Dermis blood vessel endothelial cell (primary cell): ENCODE data around the gene ADAM11. TPM values are rescaled to one million over a fixed set of nuclear protein-coding genes. Genes with fewer than 3 reads are reported as not detected.
A peak's percentile ranks its signal among the peaks of the same experiment; 100 is the strongest.
"Not testable (repeated sequence)": the region's sequence is repeated elsewhere in the genome, so short reads cannot be mapped to it uniquely, and the experiment has no call there.

ENCODE experiments used
- DNase-seq: peaks from one replicate; pipeline ENCODE4 v3.0.0; 2010
- total RNA-seq: library from RNA; depleted of rRNA; stranded (reverse); fragments of >200 nt; gene quantifications from 2 replicates; pipeline ENCODE4 v1.2.3, GENCODE V29; 2014

ADAM11 gene
- under 0.01 and 0.09 TPM in 2 replicates for total RNA-seq

GRCh38 chr17:44758414-44759085 is at the start of gene ADAM11:
Gene ADAM11 (plus strand): TSS chr17:44758988. CDS start chr17:44759200, 212 bp downstream.
- peak; percentile 13 for DNase-seq

GRCh38 chr17:44719444-44719843 is 39.3 kb upstream of the ADAM11 start:
- DNase-seq: no peak

DNA sequence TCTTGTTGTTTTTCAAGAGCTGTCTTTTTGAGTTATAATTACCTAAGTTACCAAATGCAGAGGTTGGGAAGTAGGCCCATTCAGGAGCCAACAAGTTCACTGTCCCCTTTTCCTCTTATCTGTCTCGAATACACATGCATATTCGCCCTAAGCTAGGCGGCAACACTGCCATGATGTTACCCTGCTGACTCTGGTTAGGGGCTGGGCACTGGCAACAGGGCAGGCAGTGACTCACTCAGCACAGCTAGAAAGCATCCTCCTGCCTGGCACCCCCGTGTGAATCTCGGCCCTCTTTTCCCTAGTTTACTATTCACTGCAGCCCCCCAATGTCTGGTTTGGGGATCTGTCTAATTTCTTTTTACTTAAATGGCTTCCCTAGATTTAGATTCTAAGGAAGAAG is 36.5 kb upstream of the ADAM11 start:
- DNase-seq: no peak

DNA sequence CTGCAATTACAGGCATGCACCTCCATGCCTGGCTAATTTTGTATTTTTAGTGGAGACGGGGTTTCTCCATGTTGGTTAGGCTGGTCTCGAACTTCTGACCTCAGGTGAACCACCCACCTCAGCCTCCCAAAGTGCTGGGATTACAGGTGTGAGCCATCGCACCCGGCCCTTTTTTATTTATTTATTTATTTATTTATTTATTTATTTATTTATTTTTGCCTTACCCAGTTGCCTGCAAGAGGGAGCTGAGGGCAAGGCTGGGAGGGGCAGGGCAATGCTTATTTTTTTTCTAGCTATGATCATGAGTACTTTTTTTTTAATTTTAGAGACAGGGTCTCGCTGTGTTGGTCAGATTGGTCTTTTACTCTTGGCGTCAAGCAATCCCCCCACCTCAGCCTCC is 32.7 kb upstream of the ADAM11 start:
- not testable (repeated sequence) for DNase-seq

- DNase-seq: peak; percentile 36
These were observed 25.0 kb upstream of the ADAM11 start for GRCh38 chr17:44733753-44734152.

DNA sequence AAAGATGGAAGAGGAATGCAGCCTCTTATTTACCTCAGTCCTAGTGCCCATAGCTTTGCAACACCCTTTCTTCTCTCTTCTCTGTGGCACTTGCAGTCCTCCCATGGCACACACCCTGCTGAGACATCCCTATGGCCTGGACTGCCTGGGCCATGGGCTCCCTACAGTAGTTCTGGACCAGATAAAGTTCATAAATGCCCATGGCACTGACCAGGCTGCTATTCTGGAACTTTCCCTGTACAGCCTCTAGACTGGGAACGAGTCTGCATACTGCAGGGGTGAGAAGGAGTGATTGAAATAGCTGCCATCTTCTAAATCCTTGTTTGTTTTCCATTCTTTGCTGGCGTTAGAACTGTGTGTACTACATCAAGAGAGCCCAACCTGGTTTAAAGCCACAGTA is 24.5 kb upstream of the ADAM11 start:
- DNase-seq: no peak

- no peak for DNase-seq
These were observed 22.1 kb upstream of the ADAM11 start for GRCh38 chr17:44736551-44737240.

DNA sequence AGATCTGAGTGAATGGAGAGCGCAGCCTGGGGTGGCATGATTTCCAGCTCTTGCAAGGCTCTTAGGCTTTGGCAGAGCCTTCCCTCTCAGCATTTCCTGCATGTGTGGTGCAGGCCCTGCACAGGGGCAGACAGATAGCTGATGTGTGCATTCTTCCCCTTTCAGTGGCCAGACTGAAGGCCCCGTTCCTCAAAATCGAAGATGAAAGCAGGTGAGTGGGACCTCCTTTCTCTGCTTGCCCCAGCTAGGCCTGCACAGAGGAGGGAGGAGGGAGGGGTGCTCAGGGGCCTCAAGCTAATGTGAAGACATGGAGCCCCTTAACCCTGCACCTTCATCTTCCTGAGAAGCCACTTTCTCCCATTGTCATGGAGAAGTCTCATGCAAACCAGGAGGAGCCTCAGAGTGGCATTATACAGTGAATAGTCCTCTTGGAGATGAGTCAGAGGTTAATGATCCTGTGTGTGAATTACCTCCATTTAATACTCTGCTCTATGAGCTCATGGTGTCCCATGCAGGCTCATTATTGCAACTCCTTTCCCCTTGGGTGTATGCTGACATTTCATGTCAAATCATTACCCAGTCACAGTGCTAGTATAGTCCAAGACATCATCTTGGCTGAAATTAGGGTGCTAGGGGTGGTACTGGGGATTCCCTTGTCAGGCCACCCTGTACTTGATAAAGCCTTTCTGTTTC is 20.4 kb upstream of the ADAM11 start:
- peak; percentile 15 for DNase-seq

- no peak for DNase-seq
These were observed 17.5 kb upstream of the ADAM11 start for GRCh38 chr17:44741316-44741715.

DNA sequence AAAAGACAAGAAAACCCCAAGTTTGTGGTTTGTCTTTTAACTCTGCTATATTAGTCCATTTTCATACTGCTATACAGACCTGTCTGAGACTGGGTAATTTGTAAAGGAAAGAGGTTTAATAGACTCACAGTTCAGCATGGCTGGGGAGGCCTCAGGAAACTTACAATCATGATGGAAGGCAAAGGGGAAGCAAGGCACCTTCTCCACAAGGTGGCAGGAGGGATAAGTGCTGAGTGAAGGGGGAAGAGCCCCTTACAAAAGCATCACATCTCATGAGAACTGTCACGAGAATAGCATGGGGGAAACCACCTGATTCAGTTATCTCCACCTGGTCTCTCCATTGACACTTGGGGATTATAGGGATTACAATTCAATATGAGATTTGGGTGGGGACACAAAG is 13.5 kb upstream of the ADAM11 start:
- no peak for DNase-seq

- DNase-seq: not testable (repeated sequence)
These were observed 13.1 kb upstream of the ADAM11 start for GRCh38 chr17:44745738-44746137.

DNA sequence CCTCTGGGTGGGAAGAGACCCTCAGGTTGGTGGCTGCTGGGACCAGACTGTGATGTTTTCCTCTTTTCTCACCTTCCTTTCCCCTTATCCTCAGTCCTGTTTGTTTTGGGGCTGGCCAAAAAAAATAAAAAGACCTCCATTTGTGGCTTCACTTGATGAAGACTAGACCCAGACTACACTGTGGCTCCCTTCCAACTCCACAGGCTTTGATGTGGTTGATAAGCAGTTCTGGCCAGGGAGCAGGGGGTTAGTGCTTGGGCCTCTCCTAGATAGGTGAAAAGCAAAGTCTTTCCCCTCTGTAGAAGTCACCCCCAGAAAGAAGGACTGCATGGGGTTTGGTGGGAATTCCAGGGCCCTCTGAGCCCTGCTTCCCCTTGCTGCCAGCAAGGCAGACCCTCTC is 11.2 kb upstream of the ADAM11 start:
- no peak for DNase-seq

DNA sequence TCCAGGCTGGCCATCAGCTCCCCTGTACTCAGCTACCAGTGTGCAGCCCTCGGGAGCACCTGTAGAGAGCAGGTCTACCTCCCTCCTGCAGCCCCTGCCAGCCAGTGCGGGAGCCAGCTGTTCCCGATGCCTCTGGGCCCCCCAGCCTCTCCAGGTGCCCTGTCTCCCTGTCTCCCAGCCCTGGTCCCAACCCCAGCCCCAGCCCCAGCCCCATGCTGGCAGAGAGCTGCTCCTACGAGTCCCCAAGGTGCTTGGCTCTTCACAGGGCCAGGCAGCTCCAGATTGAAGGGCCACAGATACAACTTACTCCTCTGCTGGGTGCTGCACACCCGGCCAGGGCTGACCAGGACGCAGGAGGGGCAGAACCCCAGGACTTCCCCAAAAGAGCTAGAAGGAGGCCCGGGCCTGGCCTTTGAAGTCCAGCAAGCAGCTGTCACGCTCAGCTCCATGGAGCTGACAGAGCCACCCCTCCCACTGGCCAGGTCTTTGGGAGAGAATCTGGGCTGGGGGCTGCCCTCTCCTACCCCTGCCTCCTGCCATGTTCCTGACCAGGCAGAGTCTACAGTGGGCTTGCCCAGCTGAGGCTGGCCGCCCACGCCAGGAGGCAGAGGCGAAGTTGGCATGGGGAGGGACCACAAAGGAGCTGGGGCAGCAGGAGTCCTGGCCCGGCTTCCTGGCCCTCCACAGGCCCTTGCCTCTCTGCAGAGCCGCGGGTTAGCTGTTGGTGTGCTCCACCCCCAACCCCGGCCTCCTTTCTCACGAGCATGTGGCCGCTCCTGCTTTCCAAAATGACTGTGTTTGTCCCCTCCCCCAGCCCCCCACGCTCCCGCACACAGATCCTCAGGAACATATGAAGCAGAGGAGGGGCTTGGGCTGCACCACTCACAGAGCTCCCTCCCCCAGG is 9.5 kb upstream of the ADAM11 start:
- no peak for DNase-seq

- DNase-seq: no peak
These were observed 8.8 kb upstream of the ADAM11 start for GRCh38 chr17:44749980-44750318.

- no peak for DNase-seq
These were observed 7.5 kb upstream of the ADAM11 start for GRCh38 chr17:44751331-44751730.

GRCh38 chr17:44751806-44752205 is 7.0 kb upstream of the ADAM11 start:
- no peak for DNase-seq

DNA sequence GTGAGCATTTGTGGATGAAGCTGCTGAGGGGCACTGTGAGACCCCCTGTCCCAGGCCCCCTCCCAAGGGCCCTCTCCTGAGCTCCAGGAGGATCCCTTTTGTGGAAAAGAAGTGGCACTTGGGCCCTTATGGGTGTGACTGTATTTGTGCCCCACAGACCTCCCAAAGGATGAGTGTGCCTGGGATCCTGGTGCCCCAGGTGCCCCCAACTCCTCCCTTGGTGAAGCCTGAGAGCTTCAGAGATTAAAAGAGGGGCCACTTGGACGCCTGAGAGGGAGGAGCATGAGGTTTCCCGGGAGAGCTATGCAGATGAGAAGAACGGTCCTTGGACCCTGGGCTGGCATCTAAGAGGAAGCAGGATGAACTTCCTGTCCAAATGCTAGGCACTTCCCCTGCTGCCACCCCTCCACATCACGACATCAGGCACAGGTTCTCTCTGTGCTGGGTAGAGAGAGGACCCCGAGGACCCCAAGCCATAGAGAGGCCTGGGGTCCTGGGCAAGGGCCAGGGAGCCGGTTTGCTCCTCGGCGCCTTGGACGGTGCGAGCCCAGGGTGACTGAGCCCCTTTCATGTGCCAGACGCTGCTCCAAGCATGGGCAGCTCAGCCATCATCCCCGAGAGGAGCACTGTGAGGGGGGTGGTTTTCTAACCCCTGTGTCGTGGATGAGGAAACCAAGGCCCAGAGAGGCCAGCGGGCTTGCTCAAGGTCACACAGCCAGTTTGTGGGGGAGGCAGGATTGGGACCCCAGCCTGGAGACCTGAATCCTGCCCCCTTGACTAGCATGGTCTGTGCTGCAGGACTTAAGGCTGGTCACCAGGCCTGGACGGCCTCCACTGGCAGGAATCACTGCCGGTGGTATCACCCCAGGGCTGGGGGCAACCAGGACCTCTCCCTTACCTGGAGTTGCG is 5.6 kb upstream of the ADAM11 start:
- no peak for DNase-seq

DNA sequence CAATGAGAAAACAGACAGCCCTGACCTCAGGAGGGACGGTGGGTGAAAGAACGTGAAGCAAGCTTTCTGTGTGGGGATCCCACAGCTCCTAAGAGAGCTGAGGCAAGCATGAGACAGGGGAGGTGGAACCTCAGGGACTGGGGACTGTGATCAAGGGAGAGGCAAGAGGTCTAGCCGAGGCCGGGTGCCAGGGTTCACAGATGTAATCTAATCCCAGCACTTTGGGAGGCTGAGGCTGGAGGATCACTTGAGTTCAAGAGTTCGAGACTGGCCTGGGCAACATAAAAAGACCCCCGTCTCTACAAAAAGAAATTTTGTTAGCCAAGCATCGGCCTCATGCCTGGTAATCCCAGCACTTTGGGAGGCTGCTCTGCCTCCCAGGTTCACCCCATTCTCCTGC is 4.5 kb upstream of the ADAM11 start:
- no peak for DNase-seq

- DNase-seq: not testable (repeated sequence)
These were observed 3.6 kb upstream of the ADAM11 start for GRCh38 chr17:44755180-44755579.

GRCh38 chr17:44757045-44757917 is 1.5 kb upstream of the ADAM11 start:
- DNase-seq: no peak

DNA sequence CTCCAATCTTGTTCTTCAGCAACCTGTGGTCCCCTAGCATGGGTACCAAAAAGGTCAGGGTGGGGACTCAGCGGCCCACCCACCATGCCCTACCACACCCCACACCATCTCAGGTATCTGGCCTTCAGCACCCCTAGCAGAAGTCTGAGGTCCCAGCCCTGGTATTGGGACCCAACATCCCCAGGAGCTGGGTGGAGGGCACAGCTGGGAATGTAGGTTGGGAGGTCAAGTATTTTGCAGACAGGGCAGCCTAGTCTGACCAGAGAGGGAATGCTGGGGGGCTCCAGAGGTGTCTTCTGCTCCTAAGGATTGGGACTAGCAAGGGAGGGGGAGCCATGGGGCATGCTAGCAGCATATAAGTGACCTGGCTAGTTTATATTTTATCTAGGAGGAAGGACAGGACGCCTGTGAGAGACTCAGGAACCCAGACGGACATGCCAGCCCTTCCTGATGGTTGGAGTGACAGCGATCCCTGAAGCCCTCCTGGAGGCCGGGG is 822 bp upstream of the ADAM11 start:
- no peak for DNase-seq
